ENCODE results near the gene OR6N1.

GRCh38 chr1:158812336-158812735, 40.3 kb upstream of the OR6N1 start:
- no peak for TF ChIP-seq ZNF274 (IDR thresholded peaks at IDR 0.05; ENCODE audit: low read depth, low read length)
- no peak for TF ChIP-seq SUZ12 (IDR thresholded peaks at IDR 0.05; ENCODE audit: extremely low read depth, insufficient read depth, insufficient read length)

All from NT2/D1 (cell line).